ENCODE data around the gene PLCZ1. TPM values are rescaled to one million over a fixed set of nuclear protein-coding genes. Genes with fewer than 3 reads are reported as not detected.

The PLCZ1 gene
- total RNA-seq, 4 donors from 2014 or later, result not detected

DNA sequence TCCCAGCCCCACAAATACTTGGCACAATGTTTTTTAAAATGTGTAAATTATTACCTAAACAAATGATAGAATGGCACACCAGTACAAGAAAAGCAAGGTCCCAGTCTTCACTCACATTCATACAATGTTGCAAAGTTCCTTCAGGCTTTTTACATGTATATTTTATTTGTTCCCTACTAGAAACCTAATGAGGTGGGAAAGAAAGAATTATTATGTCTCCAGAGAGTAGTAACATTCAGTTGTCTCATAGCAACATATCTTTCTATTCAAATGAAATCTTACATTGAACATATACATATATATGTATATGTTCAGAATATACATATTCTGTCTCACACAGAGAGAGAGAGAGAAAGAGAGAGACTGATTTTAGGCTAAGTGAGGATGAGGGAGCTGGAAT lies 85.2 kb downstream of the PLCZ1 start:
- no peak for TF ChIP-seq CTCF (IDR thresholded peaks at IDR 0.05; ENCODE audit: low read depth)

DNA sequence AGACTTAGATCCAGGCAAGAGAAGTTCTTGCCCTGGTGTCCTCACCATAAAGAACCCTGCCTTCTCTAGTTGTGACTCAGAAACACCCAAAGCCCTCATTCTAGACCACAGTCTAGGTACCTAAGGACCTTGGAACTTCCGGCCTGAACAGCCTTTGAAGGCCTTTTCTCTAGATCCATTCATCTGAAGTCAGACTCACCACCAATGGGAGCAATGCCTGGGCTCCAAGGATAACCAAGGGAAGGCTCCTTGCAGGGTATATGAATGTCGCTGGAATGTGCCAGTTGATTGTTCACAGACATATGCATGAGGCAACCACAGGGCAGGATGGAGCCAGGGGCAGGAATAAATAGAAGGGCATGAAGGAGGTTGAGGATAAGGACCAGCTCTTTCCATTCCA lies 86.3 kb downstream of the PLCZ1 start:
- no peak for TF ChIP-seq CTCF (IDR thresholded peaks at IDR 0.05; ENCODE audit: low read depth)

DNA sequence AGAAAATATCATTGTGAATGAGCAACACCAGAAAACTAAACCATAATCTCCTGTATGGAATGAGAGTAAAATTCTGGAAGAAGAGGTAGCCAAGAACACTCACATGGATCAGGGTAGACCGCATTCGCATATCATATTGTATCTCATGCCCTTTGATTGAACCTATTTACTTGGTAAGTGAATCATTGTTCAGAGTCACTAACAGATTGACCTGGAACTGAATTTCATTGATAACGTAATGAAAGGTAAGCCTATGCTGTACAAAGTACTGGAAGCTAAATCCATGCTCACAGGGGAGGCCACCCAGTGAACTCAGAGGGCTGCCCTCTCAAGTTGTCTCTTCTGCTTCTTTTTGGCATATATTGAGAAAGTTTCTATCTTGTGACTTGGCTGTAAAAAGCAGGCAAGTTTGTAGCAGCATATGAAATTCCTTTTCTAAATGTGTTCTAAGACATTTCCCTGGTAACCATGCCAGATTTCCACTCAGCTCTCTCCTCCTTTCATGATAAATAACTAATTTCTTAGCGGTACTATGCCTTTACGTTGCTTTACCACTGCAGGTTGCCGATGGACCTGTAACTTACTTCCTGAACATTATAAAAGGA lies 91.4 kb downstream of the PLCZ1 start:
- no peak for TF ChIP-seq CTCF (IDR thresholded peaks at IDR 0.05; ENCODE audit: low read depth)

DNA sequence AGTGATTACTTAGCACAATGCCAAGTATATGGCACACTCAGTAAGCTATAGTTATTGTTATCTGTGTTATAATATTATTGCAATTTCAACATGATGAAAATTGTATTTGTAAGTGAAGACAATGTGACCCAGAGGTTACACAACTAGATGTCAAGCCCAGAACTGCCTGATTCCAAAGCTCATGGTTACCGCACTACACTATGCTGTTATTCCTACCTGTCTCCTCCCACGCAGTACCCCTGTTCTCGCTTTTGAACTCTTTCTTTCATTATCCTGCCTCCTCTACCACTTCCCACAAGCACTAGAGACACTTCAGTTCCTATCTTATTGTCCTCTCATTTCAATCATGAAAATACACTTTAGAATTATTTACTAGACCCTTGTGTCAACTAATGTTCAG lies 93.2 kb downstream of the PLCZ1 start:
- no peak for TF ChIP-seq CTCF (IDR thresholded peaks at IDR 0.05; ENCODE audit: low read depth)

GRCh38 chr12:18643681-18644080 lies 94.1 kb downstream of the PLCZ1 start:
- no peak for TF ChIP-seq CTCF (IDR thresholded peaks at IDR 0.05; ENCODE audit: low read depth)

- no peak for TF ChIP-seq CTCF (IDR thresholded peaks at IDR 0.05; ENCODE audit: low read depth)
Measured at GRCh38 chr12:18640321-18640955, 97.4 kb downstream of the PLCZ1 start.

DNA sequence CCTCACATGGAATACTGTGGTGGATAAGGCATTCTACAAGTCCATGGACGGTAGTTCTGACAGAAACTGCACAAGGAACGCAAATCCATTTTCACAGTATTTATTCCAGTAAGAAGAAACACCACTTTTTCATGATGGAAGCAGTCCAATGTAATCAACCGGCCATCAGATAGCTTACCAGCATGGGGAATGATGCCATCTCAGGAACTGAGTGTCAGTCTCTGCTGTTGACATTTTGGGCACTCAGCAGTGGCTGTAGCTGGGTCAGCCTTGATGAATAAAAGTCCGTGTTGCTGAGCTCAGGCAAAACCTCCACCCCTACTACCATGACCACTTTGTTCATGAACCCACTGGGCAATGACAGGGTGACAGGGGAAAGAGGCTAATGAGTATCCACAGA lies 103.4 kb downstream of the PLCZ1 start:
- no peak for TF ChIP-seq CTCF (IDR thresholded peaks at IDR 0.05; ENCODE audit: low read depth)

Other genes with a start within 250 kb of the PLCZ1 start
- gene CAPZA3, start 107 bp upstream of the PLCZ1 start, total RNA-seq, result not detected